CD4-positive, alpha-beta T cell (primary cell): Measurements from ENCODE around the gene TPM3. TPM values are rescaled to one million over a fixed set of nuclear protein-coding genes. Genes with fewer than 3 reads are reported as not detected.
"Not testable (repeated sequence)": the region's sequence is repeated elsewhere in the genome, so short reads cannot be mapped to it uniquely, and the experiment has no call there.

Experiments
- ATAC-seq: fragments of 200-7000 bp; cut with Tn5 transposase; one replicate; pipeline ENCODE4 v1.10.0; 2022; ENCODE audit warnings: mild to moderate bottlenecking; ENCODE audit not compliant: poor library complexity
- CTCF ChIA-PET: fragments of 350-600 bp; sonication (Branson Sonifier 250); formaldehyde crosslinking; loops from one replicate; lab custom pipeline; 2021; ENCODE audit warnings: antibody characterized with exemption, inconsistent platforms; lab: Charles Lee
- POLR2A ChIA-PET: fragments of 350-600 bp; sonication (Branson Sonifier 250); formaldehyde crosslinking; loops from one replicate; lab custom pipeline; 2021; ENCODE audit warnings: antibody characterized with exemption, inconsistent platforms; lab: Charles Lee
- DNase-seq, 14 experiments: peaks; one replicate each; pipeline ENCODE4 v3.0.0-alpha.2; 2013 to 2020; ENCODE audit warnings: mixed read lengths in 2 of 14
- H3K27ac ChIP-seq, 2 donors: one replicate each; pipeline versions ENCODE4 v1.5.1 to v1.7.0; 2013; ENCODE audit warnings: low read length in 2 of 2, low read depth in 1 of 2, mild to moderate bottlenecking in 1 of 2
- H3K27me3 ChIP-seq, 2 experiments: 1 replicate in 1 of 2; 2 replicates in 1 of 2; pipeline versions ENCODE4 v1.6.1 to v1.7.0; 2013; ENCODE audit warnings: low read length in 2 of 2, control low read depth in 1 of 2, mild to moderate bottlenecking in 1 of 2, moderate library complexity in 1 of 2; ENCODE audit not compliant: insufficient read depth in 2 of 2, control insufficient read depth in 1 of 2
- H3K36me3 ChIP-seq: one replicate; pipeline ENCODE4 v1.6.1; 2013; ENCODE audit warnings: low read length, control low read depth; ENCODE audit not compliant: insufficient read depth
- H3K4me1 ChIP-seq: one replicate; pipeline ENCODE4 v1.6.1; 2013; ENCODE audit warnings: low read length, control low read depth; ENCODE audit not compliant: insufficient read depth
- H3K4me3 ChIP-seq: one replicate; pipeline ENCODE4 v1.5.1; 2013; ENCODE audit warnings: mild to moderate bottlenecking, low read length, moderate library complexity
- H3K9me3 ChIP-seq, 2 experiments: 1 replicate in 1 of 2; 2 replicates in 1 of 2; pipeline versions ENCODE4 v1.6.1 to v1.7.0; 2013; ENCODE audit warnings: low read length in 2 of 2, mild to moderate bottlenecking in 2 of 2, control low read depth in 1 of 2, moderate library complexity in 1 of 2; ENCODE audit not compliant: control insufficient read depth in 1 of 2, insufficient read depth in 1 of 2
- H3K27ac Mint-ChIP-seq: one replicate; pipeline ENCODE4 v1.8.0; 2020; ENCODE audit warnings: mixed read lengths
- H3K27me3 Mint-ChIP-seq: one replicate; pipeline ENCODE4 v1.8.0; 2021; ENCODE audit warnings: mixed read lengths
- H3K36me3 Mint-ChIP-seq: one replicate; pipeline ENCODE4 v1.8.0; 2021; ENCODE audit warnings: low read depth, mixed read lengths
- H3K4me1 Mint-ChIP-seq: one replicate; pipeline ENCODE4 v1.8.0; 2021; ENCODE audit warnings: low read depth, mixed read lengths
- H3K4me3 Mint-ChIP-seq: one replicate; pipeline ENCODE4 v1.8.0; 2020; ENCODE audit warnings: mild to moderate bottlenecking, mixed read lengths
- H3K9me3 Mint-ChIP-seq: one replicate; pipeline ENCODE4 v1.8.0; 2020; ENCODE audit warnings: mixed read lengths
- CTCF ChIP-seq: fragments of 200-600 bp; IDR thresholded peaks from one replicate; pipeline ENCODE4 v1.8.0; 2022; ENCODE audit warnings: antibody characterized with exemption, mild to moderate bottlenecking
- intact Hi-C, 2 experiments: fragments of 100-400 bp; cut with DNase I in 1 of 2; cut with micrococcal nuclease in 1 of 2; formaldehyde crosslinking; loops; one replicate each; pipeline versions ENCODE4 v1.15.1 to v1.9.0; 2023 to 2025; cut with DNase I, micrococcal nuclease
- total RNA-seq, 174 experiments: library from RNA in 2 of 174; stranded (reverse) in 2 of 174; gene quantifications; one replicate each; pipeline ENCODE4 v1.2.3 and lab custom pipeline; 2021 to 2026

TPM3 gene
- total RNA-seq, 2 experiments from 2014 or later, result 345 to 357 TPM

- Mint-ChIP-seq H3K4me3 (no peak overlapping the region), H3K4me1 (peaks cover 6% of the 10 kb centered on the region), H3K27ac (no peak overlapping the region), H3K9me3 (no peaks in the 10 kb centered on the region), H3K27me3 (no peaks in the 10 kb centered on the region), H3K36me3 (peaks cover 69% of the 10 kb centered on the region)
- no peak overlapping the region for H3K4me3 ChIP-seq
- intact Hi-C loops, result no loop called here
- no peak for TF ChIP-seq CTCF
- no peaks in the 10 kb centered on the region for H3K27me3 ChIP-seq
- POLR2A ChIA-PET, result interaction anchor here (1.1 kb wide), 1 partner anchor 12 kb away, joined by 5 read pairs; a partner anchor contains a TSS
- H3K9me3 ChIP-seq, result no peaks in the 10 kb centered on the region
- no peak overlapping the region for H3K27ac ChIP-seq
- DNase-seq, result no peak
- no peaks in the 10 kb centered on the region for H3K4me1 ChIP-seq
- CTCF ChIA-PET, result no interaction called here
- ATAC-seq, result no peak
- peaks cover 57% of the 10 kb centered on the region for H3K36me3 ChIP-seq
These were observed 15.4 kb upstream of the TPM3 start for GRCh38 chr1:154207262-154207661.

- Mint-ChIP-seq H3K9me3 (no peaks in the 10 kb centered on the region), H3K4me3 (no peak within 1 kb of the TSS), H3K27me3 (no peaks in the 10 kb centered on the region), H3K27ac (peak within 1 kb of the TSS; percentile 81), H3K4me1 (peaks cover 6% of the 10 kb centered on the region), H3K36me3 (peaks cover 59% of the 10 kb centered on the region)
- Histone ChIP-seq H3K4me3 (no peak within 1 kb of the TSS), H3K4me1 (no peaks in the 10 kb centered on the region), H3K27ac (no peak within 1 kb of the TSS), H3K36me3 (peaks cover 48% of the 10 kb centered on the region), H3K9me3 (no peaks in the 10 kb centered on the region), H3K27me3 (no peaks in the 10 kb centered on the region)
- POLR2A ChIA-PET, result no interaction called here
- intact Hi-C loops, result no loop called here
- CTCF ChIA-PET, result no interaction called here
- DNase-seq (peak in 3 of 14 experiments; percentile 13 to 51 (median 37)), ATAC-seq (peak; percentile 82)
- no peak for TF ChIP-seq CTCF
These were observed 14.3 kb upstream of the TPM3 start, which contains the start of gene CFAP141 for GRCh38 chr1:154206196-154206595. TSS of gene CFAP141 (minus strand) at chr1:154206333. CDS start at chr1:154206307, 26 bp downstream.

GRCh38 chr1:154205778-154206177 is 13.9 kb upstream of the TPM3 start:
- DNase-seq, H3K4me1 Mint-ChIP-seq, H3K4me1 ChIP-seq, H3K27ac ChIP-seq, H3K9me3 Mint-ChIP-seq, H3K4me3 ChIP-seq, H3K9me3 ChIP-seq, intact Hi-C loops, CTCF ChIA-PET, H3K27me3 ChIP-seq, ATAC-seq, H3K4me3 Mint-ChIP-seq, H3K27me3 Mint-ChIP-seq, POLR2A ChIA-PET: not testable (repeated sequence)
- peak overlapping the region; percentile 81 for H3K27ac Mint-ChIP-seq
- peaks cover 56% of the 10 kb centered on the region for H3K36me3 Mint-ChIP-seq
- H3K36me3 ChIP-seq, result peaks cover 45% of the 10 kb centered on the region

- intact Hi-C loops, result loop anchor here (1.0 to 10.0 kb wide), 5 partner anchors 73 to 355 kb away; partner anchors contain the start of genes HAX1 (in 2 of the 2) and UBE2Q1 (in 1 of the 2)
- H3K9me3 ChIP-seq, result no peaks in the 10 kb centered on the region
- Mint-ChIP-seq H3K4me1 (no peaks in the 10 kb centered on the region), H3K27ac (no peak overlapping the region), H3K27me3 (no peaks in the 10 kb centered on the region), H3K9me3 (no peaks in the 10 kb centered on the region), H3K36me3 (no peaks in the 10 kb centered on the region), H3K4me3 (no peak overlapping the region)
- H3K27ac ChIP-seq, result no peak overlapping the region
- no peaks in the 10 kb centered on the region for H3K27me3 ChIP-seq
- peaks cover 3% of the 10 kb centered on the region for H3K4me1 ChIP-seq
- ChIA-PET POLR2A (interaction anchor here (0.8 to 2.7 kb wide), 4 partner anchors 19 to 137 kb away, joined by 3 to 16 read pairs (median 4); partner anchors contain the start of gene UBAP2L), CTCF (interaction anchor here (0.8 to 2.7 kb wide), 9 partner anchors 9 to 147 kb away, joined by 3 to 16 read pairs (median 3); partner anchors contain the start of gene HAX1)
- no peaks in the 10 kb centered on the region for H3K36me3 ChIP-seq
- ATAC-seq (peak; percentile 33), DNase-seq (no peak)
- no peak for TF ChIP-seq CTCF
- no peak overlapping the region for H3K4me3 ChIP-seq
These were observed 7.6 kb upstream of the TPM3 start for GRCh38 chr1:154199563-154199879.
